Measurements from ENCODE around the gene WNT4.

Gene WNT4

DNA sequence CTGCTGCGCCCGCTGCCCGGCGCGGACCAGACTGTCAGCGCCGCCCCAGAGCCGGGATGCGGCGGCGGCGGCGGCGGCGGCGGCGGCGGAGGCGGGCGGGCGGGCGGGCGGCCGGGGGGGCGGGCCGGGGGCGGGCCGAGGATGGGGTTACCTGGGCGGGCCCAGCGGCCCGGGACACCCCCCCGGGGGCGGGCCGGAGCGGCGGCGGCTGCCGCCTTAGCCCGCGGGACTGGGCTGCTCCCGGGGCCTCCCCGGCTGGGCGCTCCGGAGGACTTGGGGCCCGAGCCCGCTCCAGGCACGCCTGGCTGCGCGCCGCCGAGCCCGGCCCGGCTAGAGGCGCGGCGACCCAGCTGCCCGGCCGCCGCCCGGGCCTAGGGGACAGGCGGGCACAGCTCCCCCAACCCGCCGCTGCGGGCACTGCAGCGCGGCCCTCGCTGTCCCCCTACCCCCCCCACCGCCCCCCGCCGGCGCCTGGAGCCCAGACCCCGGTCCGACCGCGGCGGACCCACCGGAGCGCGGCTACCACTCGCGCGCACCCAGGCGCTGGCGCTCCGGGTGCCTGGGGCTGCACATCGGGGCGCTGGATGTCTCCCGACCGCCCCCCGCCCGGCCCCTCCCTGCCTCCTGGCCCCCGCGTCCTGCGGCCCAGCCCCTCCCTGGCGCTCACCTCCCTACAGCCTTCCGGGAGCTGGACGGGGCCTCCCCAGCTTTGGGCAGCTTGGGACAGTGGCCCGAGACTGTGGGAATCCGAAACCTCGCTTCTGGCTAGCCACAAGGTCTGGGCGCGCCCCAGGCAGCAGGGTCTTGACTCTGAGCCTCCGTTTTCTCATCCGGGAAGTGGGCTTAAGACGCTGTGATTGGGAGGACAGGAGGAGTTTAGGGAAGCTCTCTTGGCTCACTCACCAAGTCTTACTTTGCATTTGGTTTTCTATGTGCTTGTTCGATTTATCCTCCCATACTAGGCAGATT, at the start of gene WNT4:
TSS of gene WNT4 (minus strand) at position 33 of the 969 bp plus-strand sequence. CDS start 175 bp downstream, outside the sequence.
- peak; percentile 46 for DNase-seq

DNA sequence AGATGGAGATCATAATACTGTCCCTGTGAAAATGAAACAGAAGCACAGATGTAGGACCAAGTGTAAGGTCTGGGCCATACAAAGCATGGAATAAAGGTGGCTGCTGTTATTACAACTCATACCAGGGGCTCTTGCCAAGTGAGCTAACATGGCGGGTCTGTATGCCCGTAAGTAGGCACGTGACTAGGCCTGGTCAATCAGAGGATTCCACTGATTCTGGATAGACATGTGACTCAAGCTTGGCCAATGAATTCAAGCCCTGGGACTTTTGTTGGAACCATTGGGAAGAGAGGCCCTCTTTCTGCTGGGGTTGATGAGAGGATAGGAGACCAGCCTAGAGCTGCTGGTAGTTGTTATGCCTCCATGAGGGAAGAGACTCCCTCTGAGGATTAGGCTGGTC, 47.8 kb upstream of the WNT4 start:
- DNase-seq: no peak

DNA sequence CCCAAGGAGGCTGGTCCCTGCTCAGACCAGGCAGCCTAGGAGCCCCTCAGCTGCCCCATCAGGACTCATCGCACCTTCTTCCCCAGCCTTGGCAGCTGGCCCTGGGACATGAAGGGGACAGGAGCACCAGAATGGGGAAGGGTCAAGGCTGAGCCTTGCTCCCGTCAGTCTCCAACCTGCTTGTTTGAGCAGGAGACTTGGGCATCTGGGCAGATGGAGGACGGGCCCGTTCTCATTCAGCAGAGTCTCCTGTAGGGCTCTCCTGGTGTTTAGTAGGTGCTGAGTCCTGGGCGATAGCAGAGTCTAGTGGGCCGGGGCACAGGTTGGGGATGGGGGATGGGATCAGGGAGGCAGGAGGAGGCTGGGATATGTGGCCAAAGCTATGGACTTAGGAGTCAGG, 47.4 kb upstream of the WNT4 start:
- no peak for DNase-seq

DNA sequence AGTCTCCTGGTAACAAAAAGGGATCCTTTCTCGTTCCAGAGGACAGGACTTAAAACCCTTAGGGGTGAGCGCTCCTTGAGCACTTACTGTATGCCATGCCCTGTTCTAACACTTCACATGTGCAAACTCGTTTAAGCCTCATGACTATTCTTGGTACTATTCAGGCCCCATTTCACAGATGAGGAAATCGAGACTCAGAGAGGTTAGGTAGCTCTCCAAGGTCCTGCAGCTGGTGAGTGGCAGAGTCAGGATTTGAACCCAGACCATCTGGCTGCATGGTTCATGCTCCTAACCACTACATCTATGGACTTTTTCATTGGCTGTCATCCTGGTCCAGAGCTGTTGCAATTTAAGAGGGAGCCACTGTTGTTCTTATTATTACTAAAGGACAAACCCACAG, 46.7 kb upstream of the WNT4 start:
- no peak for DNase-seq

DNA sequence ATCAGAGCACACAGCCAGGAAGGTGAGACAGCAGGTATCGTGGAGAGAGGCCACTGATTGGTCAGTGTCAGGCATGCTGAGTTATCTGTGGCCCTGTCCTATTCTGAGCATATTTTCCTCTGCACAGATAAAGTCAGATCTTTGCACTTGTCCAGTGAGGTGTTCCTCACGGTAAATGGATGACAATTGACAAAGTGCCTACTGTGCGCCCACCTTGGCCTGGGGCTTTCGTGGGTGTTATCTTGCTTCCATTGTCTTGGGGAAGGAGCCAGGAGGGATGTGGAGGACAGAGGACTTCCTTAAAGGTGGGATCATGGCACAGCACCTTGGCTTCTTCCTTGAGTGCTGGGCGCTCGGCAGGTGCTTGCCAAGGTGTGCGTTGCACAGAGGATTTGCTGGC, 46.0 kb upstream of the WNT4 start:
- no peak for DNase-seq

DNA sequence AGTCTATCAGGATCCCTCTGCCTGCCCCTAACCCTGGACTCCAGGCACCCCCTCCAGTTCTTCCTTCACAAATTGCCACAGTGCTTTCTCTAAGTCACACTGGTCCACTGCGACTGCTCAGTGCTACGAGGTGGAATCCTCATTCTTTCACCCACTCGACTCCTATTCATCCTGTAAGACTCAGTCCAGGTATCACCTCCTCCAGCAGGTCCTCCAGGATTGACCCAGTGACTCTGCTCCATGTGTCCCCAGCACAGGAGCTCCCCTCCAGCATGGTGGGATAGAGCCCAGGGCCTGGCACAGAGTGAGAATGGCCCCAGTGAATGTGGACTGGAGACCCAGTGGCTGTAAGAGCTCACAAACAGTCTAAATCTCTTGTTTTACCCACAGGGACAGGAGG, 45.5 kb upstream of the WNT4 start:
- no peak for DNase-seq

DNA sequence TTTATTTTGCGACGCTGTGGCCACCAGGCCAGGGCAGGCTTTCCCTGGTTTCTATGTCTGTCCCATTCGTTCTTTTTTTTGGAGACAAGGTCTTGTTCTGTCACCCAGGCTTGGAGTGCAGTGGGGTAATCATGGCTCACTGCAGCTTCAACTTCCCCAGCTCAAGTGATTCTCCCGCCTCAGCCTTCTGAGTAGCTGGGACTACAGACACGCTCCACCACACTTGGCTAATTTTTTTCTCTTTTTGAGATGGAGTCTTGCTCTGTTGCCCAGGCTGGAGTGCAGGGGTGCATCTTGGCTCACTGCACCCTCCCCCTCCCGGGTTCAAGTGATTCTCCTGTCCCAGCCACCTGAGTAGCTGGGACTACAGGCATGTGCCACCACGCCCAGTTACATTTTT, 43.4 kb upstream of the WNT4 start:
- no peak for DNase-seq

DNA sequence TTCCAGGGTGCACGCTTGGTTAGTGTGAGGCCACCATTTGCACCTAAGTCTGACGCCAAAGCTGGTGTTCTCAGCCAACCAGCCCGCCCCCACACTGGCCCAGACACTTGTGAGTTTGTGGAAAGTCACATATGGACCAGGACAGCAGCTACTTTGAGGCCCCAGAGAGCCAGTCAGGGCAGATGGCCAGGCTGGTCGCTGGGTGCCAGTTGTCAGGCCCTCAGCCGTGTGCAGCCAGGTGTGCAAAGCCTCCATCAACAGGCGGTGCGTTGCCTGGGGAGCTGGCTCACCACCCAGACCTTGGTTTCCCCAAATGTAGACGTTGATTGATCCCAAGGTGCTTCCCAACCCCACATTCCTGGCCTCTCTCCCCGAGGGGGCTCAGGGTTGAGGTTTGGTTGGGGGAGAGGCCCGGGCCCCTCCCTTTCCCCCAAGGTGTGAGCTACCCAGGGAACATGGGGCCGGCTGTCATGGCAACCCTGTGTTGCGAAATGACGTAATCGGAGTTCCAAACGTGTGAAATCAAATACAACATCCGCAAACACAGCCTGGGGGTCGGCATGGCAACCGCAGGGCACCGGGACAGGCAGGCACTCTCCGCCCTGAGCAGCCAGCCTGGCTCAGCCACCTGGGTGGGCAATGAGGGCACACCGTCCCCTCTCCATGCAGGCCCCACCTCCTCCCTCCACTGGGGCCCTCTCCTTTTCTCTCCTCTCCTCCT, 42.2 kb upstream of the WNT4 start:
- peak; percentile 47 for DNase-seq

DNA sequence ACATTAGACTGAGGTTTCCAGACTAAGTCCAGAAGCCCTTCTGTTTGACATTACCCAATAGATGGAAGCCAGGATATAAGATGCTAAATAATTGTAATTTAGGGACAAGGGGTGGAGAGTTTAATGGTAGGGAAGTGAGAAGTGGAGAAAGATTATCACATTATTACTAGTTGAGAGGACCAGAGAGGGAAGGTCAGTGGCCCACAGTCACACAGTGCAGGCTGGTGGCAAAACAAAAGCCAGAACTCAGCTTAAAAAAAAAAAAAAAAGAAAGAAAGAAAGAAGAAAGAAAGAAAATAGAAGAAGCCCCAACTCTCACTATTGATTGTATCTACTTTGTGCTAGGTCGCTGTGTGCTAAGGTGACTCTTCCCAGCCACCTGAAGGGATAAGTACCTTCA, 41.6 kb upstream of the WNT4 start:
- no peak for DNase-seq

DNA sequence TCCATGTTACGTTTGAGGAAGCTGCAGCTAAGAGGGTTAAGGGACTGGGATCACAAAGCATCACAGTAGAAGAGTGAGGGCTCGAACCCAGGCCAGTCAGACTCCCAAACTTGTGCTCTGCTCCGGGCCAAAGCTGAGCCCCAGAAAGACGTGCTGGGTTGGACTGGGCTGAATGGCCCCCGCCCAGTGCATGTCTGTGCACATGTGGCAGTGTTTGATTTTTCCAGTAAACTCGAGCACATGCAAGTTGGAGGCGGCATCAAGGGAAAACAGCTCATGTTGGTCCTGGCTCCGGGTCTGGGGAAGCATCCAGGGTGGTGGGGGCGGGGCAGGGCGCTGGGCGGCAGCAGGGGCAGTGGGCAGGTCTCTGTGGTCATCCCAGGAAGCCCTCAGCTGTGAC, 39.8 kb upstream of the WNT4 start:
- DNase-seq: no peak

DNA sequence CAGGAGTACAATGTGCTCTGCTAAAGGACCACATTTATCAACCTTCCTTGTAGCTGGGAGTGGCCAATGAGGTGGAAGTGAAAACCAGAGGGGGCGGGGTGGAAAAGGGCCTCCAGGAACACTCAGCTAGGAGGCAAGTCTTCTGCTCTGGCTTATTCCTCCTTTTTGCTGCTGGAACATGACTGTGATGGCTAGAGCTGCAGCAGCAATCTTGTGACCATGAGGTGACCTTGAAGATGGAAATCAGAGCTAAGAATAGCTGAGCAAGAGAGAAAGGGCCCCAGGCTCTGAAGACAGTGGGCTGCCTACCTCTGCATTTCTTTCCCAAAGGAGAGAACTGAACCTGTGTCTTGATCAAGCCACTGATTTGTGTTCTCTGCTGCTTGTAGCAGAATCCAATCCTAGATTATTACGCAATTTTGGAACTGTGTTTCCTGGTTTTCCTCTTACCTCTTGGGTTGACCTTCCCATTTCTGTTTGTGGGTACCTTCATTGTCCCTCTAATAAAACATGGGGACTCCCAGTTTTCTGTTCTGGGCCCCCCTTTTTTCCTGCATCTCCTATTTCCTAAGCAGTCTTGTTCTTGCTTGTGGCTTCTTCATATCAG, 36.4 kb upstream of the WNT4 start:
- no peak for DNase-seq

DNA sequence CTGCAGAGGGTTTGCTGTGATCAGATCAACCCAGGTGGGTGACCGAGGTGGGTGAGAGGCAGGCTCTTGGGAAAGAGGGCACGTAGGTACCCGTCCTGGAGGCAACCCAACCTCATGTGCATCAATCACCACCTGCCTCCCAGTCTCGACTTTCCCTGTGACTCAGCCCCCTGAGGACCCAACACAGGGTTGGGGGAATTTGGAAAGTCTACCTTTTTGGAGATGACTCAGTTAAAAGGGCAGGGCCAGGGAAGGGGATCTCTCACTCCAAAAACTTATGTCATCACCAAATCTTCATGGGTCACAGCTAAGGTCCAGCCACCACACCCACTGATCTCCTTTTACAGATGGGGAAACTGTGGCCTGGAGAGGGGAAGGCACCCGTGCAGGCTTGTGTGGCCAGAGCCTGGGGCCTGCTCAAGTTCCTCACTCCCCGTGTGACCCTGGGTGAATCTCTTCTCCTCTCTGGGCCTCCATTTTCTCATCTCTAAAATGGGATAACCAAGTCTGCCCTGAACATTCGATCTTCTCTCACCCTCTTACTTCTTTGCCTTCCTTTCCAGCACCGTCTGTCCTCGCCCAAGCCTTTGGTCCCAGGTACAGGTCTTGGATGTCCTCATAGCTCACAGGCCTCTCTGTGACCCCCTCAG, 34.6 kb upstream of the WNT4 start:
- no peak for DNase-seq

DNA sequence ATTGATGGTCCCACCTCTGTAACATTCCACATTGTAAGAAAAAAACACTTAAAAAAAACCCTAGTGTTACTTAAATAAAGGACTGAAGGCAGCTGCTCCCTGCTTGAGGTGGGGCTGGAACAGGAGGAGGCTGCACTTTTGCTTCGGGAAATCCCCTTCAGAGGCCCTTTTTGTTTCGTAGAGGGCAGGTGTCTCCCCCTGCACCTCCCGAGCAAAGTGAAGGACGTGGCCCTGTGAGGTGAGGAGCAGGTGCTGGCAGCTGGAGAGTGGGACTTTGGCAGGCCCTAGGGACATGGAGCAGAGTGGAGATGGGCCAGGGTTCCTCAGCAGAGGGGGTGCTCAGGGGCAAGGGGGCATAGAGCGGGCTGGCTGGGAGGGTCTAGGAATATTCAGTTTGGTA, 33.4 kb upstream of the WNT4 start:
- DNase-seq: no peak

DNA sequence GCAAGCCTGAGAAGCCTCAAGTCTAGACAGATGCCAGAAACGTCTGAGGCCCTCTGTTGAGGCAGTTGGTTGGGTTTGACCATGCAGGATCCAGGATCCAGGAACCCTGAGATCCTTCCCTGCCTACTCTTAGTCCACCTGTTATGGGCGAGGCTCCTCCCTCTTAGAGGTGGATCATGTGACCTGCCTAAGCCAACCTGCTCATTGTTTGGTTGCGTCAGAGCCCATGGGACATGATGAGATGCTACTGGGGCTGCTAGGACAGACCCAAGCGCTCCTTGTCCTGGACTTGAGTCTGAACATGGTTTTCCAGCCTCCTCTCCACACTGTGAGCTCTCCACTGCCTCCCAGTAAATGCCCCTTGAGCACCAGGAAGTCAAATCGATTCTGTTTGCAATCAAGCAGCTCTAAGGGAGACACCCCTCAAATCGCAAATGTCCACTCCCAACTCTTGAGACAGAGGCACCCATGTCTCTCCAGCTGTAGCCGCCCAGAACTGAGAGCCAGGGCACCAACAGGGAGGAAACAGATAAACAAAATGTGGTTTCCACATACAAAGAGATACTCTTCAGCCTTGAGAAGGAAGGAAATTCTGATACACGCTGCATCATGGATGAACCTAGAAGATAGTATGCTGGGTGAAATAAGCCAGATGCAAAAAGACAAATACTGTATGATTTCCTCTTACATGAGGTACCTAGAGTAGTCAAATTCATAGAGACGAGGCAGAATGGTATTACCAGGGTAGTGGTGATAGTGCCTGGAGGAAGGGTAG, 31.7 kb upstream of the WNT4 start:
- no peak for DNase-seq

DNA sequence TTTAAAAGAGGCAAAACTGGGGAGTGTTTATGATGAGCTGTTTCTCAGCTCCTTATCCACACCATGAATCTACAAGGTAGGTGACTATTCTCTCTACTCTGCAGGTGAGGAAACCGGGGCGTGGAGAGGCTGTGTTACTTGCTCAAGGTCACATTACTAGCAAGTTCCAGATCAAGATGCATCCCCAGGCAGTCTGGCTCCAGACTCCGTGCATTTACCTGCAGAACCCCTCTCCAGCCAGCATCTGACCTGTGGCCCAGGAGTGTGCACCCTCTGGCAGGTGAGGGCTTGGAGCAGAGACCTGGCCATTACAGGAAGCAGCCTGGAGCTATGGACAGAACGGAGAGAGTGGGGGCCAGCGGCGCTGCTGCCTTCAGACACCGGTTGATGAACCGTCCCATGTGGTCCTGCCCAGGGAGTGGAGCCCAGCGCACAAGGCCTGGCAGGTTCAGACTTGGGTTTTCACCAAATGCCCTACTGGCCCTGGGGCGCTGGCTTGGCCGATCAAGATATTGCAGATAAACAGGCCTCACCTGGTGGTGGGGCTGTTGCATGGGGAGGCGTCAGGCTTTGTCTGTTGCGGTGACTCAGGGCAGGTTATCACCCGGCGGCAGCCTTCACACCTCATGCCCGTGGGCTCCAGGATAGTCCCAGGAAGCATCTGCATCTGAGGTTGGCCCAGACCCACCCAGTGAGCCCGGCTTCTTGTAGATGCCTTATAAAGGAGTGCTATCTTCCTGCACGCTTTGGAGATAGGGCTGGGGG, 29.2 kb upstream of the WNT4 start:
- DNase-seq: no peak

DNA sequence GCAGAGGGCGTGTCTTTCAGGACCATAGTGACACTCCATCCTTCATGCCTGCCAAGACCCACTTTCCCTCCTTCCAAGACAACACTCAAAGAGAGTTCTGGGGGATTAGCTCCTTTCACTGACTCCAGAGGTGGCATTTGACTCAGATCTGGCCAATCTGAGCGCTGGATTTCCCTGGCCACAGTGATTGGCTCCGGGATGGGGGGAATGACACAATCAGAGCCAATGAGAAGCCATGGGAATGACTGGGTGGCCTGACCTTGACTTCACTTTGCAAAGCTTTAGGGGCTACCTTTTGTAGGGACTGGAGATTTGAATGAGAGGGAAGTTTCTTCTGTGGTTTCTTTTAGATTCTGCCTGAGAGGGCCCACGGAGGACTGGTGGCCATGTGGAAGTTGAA, 26.9 kb upstream of the WNT4 start:
- DNase-seq: no peak

DNA sequence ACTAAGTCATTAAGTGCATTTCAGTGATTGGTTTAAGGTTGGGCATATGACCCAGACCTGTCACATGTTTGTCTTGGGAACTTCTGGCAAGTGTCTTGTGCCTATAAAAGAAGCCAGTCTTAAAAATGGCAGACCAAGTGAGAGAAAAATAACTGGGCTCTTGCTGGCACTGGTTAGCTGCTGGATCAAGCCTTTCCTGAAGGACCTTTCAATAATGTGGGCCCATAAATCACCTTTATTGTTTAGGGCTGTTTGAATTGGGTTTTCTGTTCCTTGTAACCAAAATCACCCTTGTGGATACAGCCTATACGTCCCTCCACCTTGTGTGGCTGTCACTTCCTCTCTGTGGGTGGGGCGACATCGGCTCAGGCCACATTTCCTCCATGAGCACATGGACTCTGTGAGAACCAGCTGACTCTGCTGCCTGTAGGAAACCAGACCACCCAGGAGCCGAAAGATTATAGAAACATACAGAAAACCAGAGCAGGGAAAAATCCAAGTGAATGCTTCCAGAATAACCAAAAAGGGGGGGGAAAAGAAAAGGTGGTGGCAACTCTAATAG, 25.6 kb upstream of the WNT4 start:
- no peak for DNase-seq

DNA sequence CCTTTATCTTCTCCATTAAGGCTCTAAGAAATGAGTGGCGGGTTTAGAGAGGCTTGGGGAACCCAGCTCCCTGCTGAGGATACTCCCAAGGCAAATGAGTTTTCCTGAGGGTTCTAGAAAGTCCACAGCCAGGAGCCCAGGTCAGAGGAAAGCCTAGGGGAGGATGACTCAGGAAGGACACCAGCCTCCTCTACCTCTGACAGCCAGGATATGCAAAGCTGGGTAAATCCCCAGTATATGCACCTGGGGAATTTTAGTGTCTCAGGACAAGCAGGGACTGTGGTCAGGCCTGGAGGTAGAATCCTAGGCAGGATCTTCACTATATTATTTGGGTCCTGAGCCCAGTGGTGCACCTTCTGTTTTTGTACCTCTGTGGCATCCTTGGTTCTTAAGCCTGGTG, 23.5 kb upstream of the WNT4 start:
- no peak for DNase-seq

DNA sequence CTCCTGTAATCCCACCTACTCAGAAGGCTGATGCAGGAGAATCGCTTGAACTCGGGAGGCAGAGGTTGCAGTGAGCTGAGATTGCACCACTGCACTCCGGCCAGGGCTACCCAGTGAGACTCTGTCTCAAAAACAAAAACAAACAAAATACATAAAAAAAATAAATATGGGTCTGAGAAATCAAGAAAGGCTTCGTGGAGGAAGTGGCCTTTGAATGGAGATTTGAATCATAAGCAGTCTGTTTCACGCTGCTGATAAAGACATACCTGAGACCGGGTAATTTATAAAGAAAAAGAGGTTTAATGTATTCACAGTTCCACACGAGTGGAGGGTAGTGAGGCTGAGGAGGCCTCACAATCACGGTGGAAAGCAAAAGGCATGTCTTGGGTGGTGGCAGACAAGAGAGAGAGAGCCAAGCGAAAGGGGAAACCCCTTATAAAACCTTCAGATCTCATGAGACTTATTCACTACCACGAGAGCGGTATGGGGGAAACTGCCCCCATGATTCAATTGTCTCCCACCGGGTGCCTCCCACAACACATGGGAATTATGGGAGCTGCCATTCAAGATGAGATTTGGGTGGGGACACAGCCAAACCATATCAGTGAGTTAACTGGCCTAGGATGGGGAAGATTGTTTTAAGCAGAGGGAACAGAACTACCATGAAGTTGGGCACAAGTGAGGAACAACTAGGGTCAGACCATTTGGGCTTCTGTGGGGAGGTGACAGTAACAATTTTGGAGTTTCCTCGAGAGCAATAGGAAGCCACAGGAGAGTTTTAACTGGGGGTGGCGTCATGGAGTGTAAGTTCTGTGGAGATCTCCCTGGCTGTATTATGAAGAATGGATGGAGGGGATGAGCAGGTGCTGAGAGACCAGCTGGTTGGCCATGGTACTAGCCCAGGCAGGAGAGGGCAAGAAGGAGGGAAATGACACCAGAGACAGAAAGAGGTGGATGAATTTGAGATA, 22.2 kb upstream of the WNT4 start:
- DNase-seq: no peak

DNA sequence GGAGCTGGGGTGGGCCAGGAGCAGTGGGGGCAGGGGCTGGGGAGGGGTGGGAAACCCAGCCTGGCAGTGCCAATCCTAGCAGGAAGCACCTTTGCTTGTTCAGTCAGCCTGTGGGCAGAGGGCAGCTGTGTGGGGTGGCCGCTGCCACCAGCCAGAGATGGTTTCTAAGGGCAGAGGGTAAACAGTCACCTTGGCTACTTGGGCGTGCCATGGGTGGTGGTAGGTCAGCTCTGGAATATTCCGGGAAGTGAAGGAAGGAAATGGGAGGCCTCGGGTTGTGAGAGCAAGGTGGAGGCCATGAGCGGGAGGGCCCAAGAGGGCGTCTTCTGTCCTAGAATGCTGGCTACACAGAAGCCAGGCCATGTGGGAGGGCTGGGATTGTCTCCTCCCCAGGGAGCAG, 20.7 kb upstream of the WNT4 start:
- no peak for DNase-seq
